Measurements from ENCODE around the gene DOK5. TPM values are rescaled to one million over a fixed set of nuclear protein-coding genes. Genes with fewer than 3 reads are reported as not detected.

The DOK5 gene
- total and polyA plus RNA-seq, 9 of the 15 experiments (the other 6 are each of a cell fraction or from before 2014, with no cell fraction given), result not detected

DNA sequence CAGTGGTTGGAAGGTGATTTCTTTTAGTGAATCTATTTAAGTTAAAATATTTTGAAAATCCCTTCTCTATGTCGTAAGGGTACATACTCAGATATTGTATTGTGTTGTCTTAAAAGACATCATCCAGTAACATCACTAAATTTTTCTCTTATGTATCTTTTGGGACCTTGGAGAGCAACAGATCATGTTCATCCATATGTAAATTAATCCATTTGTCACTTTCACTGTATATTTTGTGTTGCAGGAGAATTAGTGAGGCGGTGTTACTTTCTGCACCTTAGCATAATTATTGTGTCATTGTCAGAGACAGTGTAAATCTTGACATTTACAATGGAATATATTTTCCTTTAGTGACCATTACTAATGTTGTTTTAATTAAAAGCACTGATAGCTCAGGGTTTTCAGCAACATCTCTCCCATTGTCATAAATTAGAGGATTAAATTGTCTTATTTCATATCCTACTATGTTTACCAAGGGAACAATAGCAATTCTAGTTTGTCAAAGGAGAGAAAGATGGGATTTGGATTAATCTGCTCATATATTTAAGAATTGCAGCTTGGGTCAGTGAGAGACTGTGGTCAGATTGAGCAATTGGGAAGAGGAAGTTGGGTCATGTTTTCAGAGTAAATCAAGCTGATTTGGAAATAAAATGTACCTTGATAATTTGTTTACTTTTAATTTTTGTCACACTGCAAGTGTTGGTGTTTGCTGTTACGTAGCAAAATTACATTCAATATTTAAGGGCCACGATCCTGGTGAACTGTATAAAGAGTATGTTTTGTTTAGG lies 22.7 kb downstream of the DOK5 start:
- Histone ChIP-seq H3K9me3 (replicated peaks; ENCODE audit: control insufficient read depth, insufficient read depth, low read depth, low read length) (no peaks in the 10 kb centered on the region), H4K20me1 (replicated peaks; ENCODE audit: control insufficient read depth, insufficient read depth, low read length) (no peaks in the 10 kb centered on the region), H3K9ac (ENCODE audit: insufficient read depth in 1 of 2, low read depth in 2 of 2, low read length in 2 of 2) (no peak overlapping the region), H3K79me2 (ENCODE audit: control insufficient read depth, insufficient read depth, low read length) (no peaks in the 10 kb centered on the region), H3K4me3 (no peak overlapping the region), H3K27me3 (ENCODE audit: control insufficient read depth in 2 of 2, insufficient read depth in 2 of 2, low read length in 2 of 2) (no peaks in the 10 kb centered on the region), H3K27ac (ENCODE audit: extremely low read depth, low read depth, low read length) (no peak overlapping the region), H3K9me1 (ENCODE audit: control insufficient read depth, insufficient read depth, low read length) (no peaks in the 10 kb centered on the region), H3K4me1 (replicated peaks in 1 of 2; ENCODE audit: control insufficient read depth in 2 of 2, insufficient read depth in 2 of 2, low read length in 2 of 2) (no peaks in the 10 kb centered on the region), H3K4me2 (ENCODE audit: insufficient read depth, low read length) (no peak overlapping the region), H2AFZ (ENCODE audit: low read depth, low read length) (no peak overlapping the region), H3K36me3 (ENCODE audit: control insufficient read depth, insufficient read depth, low read length) (no peaks in the 10 kb centered on the region)
- BruUV-seq (replicated peaks), result no TSS peak
- intact Hi-C loops (cut with micrococcal nuclease), result no loop called here
- in situ Hi-C loops (cut with MboI), result no loop called here
- ChIA-PET CTCF (ENCODE audit: low intra/inter-chr PET ratio) (no interaction called here), POLR2A (no interaction called here)
- DNase-seq (ENCODE audit: extremely low read depth in 1 of 4, low spot score in 3 of 4) (no peak), ATAC-seq (no peak), FAIRE-seq (no peak)
- WGBS (ENCODE audit: insufficient coverage, low coverage, missing lambda C conversion rate), result 1% methylated on average over 4 of the region's 4 CpGs
- TF ChIP-seq LEF1 (IDR thresholded peaks at IDR 0.05) (no peak), POLR2AphosphoS2 (IDR thresholded peaks at IDR 0.05; ENCODE audit: low read length) (no peak), TFAM (CRISPR knock-in tag; conservative IDR thresholded peaks at IDR 0.05) (no peak), ZNF589 (CRISPR knock-in tag; IDR thresholded peaks at IDR 0.05; ENCODE audit: low read depth) (no peak), ZNF253 (CRISPR knock-in tag; conservative IDR thresholded peaks at IDR 0.05) (no peak), BRCA1 (IDR thresholded peaks at IDR 0.05) (no peak), BRCA1 (CRISPR knock-in tag; IDR thresholded peaks at IDR 0.05) (no peak), TRIM28 (IDR thresholded peaks at IDR 0.05) (no peak), TARDBP (IDR thresholded peaks at IDR 0.05) (no peak), POLR2AphosphoS5 (IDR thresholded peaks at IDR 0.05; ENCODE audit: control insufficient read depth, insufficient read depth, low read depth, low read length) (no peak), PTRF (tag; IDR thresholded peaks at IDR 0.05) (no peak), PCBP2 (IDR thresholded peaks at IDR 0.05; ENCODE audit: low read depth, low read length, poor library complexity, severe bottlenecking) (no peak)

Data from K562 (cell line).